ENCODE data around the gene DCAF15.
"Not testable (repeated sequence)": the region's sequence is repeated elsewhere in the genome, so short reads cannot be mapped to it uniquely, and the experiment has no call there.

DCAF15 gene

GRCh38 chr19:13952154-13952930, at the start of gene DCAF15:
DCAF15 (plus strand) TSS chr19:13952509; CDS start chr19:13952513, 4 bp downstream.
- DNase-seq (ENCODE audit: low read depth): peak; percentile 98

- DNase-seq (ENCODE audit: low read depth): no peak
These were observed 49.2 kb upstream of the DCAF15 start for GRCh38 chr19:13902993-13903555.

- peak; percentile 93 for DNase-seq (ENCODE audit: low read depth)
These were observed 46.4 kb upstream of the DCAF15 start, which contains the start of the genes BRME1 and CC2D1A for GRCh38 chr19:13905634-13906520. BRME1 (minus strand) TSS chr19:13906117; CDS start chr19:13904892, 1,225 bp downstream. CC2D1A (plus strand) TSS chr19:13906201; CDS start chr19:13906442, 241 bp downstream.

GRCh38 chr19:13906521-13906904, 45.8 kb upstream of the DCAF15 start:
- DNase-seq (ENCODE audit: low read depth): no peak

GRCh38 chr19:13906910-13907309, 45.4 kb upstream of the DCAF15 start:
- no peak for DNase-seq (ENCODE audit: low read depth)

GRCh38 chr19:13908674-13909073, 43.6 kb upstream of the DCAF15 start:
- DNase-seq (ENCODE audit: low read depth): no peak

- DNase-seq (ENCODE audit: low read depth): no peak
These were observed 42.9 kb upstream of the DCAF15 start for GRCh38 chr19:13909430-13909829.

GRCh38 chr19:13913352-13913751, 39.0 kb upstream of the DCAF15 start:
- no peak for DNase-seq (ENCODE audit: low read depth)

GRCh38 chr19:13914777-13915176, 37.5 kb upstream of the DCAF15 start:
- no peak for DNase-seq (ENCODE audit: low read depth)

GRCh38 chr19:13917888-13918406, 34.4 kb upstream of the DCAF15 start:
- no peak for DNase-seq (ENCODE audit: low read depth)

GRCh38 chr19:13918726-13919411, 33.4 kb upstream of the DCAF15 start:
- no peak for DNase-seq (ENCODE audit: low read depth)

GRCh38 chr19:13920524-13920923, 31.8 kb upstream of the DCAF15 start:
- DNase-seq (ENCODE audit: low read depth): no peak

GRCh38 chr19:13920940-13921747, 31.2 kb upstream of the DCAF15 start:
- no peak for DNase-seq (ENCODE audit: low read depth)

GRCh38 chr19:13922118-13922517, 30.2 kb upstream of the DCAF15 start:
- not testable (repeated sequence) for DNase-seq (ENCODE audit: low read depth)

GRCh38 chr19:13923194-13923987, 28.9 kb upstream of the DCAF15 start:
- no peak for DNase-seq (ENCODE audit: low read depth)

- DNase-seq (ENCODE audit: low read depth): no peak
These were observed 26.3 kb upstream of the DCAF15 start for GRCh38 chr19:13926010-13926409.

GRCh38 chr19:13926715-13927114, 25.6 kb upstream of the DCAF15 start:
- no peak for DNase-seq (ENCODE audit: low read depth)

GRCh38 chr19:13929340-13929739, 23.0 kb upstream of the DCAF15 start:
- DNase-seq (ENCODE audit: low read depth): no peak

- no peak for DNase-seq (ENCODE audit: low read depth)
These were observed 22.4 kb upstream of the DCAF15 start for GRCh38 chr19:13929956-13930355.

- no peak for DNase-seq (ENCODE audit: low read depth)
These were observed 21.9 kb upstream of the DCAF15 start for GRCh38 chr19:13930402-13930801.

Data from stimulated activated CD8-positive, alpha-beta memory T cell treated with anti-CD3 and anti-CD28 coated beads, Interleukin-7, amount 100 ng/mL, for 24 hours (primary cell).